ENCODE results near the gene TGIF1.
"Not testable (repeated sequence)": the region's sequence is repeated elsewhere in the genome, so short reads cannot be mapped to it uniquely, and the experiment has no call there.

TGIF1 gene

GRCh38 chr18:3455907-3456685, 6.1 kb downstream of the TGIF1 start:
- peak; percentile 52 for DNase-seq (ENCODE audit: low read depth)

DNA sequence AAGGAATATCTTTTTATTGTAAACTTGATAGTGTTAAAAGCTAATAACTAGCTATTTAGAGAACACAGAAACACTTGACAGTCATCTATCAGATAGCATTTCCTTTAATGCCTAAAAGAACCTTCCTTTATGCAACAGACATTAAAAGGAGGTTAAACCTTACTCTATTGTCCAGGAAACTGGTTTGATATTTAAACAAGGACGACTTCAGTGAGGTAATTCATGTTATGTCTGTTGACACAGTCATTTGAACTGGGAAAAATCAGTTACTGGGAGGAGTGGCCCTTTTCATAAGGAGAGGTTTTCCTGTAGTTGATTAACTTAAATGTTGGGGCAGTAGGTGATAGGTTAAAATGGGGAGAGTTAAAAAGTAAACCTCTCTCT, 6.7 kb downstream of the TGIF1 start:
- DNase-seq (ENCODE audit: low read depth) = no peak

- DNase-seq (ENCODE audit: low read depth) = no peak
Observed at GRCh38 chr18:3457261-3457724, 7.3 kb downstream of the TGIF1 start.

DNA sequence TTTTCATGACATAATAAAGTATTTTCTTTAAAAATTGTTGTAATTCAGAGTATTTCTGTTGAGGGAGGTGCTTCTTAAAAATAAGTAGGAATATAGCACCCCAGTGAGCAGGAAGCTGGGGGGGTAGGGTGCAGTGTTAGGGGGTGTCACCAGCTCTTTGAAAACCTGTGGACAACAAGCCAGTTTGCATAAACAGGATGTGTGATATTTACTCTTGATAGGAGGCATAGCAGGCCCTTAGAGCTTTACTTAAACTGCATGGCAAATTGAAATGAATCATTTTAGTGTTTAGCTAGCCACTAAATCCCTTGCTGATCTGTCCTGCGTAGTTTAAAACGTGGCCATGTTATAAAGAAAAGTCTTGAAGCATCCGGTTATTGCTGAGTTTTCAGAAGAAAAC, 8.4 kb downstream of the TGIF1 start:
- DNase-seq (ENCODE audit: low read depth) = peak; percentile 42

DNA sequence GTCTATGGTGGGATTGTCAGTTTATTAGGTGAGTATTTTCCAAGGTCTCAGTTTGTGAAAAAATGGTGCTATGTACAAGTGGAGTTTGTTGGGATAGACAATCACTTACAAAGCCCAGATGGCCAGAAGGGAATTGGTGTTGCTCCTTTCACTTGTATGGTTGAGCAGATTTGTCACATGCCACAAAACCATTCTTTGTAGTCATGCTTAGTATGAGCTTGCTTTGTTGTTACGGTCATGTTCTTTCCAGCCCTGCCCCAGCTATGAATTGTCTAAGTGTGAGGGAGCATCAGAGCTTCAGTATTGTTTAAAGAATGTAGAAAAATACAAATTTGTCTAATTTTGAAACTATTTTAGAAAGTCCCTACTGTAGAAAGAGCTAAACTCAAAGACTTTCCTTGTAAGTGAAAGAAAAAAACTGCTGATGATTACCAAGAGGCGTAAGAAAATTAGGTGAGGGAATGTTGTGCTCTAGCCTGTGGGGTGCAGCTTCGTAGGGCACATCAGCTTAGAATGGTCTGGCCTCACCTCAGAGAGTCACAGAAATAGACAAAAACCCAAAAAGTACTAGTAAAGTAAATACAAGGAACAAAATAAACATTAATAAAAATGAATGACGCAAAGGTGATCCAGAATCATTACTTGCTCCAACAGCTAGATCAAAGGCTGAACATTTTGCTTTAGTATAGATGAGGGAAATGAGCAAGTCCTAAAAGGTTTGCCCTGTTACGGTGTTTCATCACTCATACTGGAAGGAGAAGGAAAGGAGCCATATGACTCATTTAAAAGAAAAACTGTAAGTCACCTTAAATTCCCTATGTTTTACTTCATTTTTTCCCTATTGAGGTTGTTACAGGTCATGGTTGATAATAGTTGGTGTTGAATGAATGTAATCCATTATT, 9.2 kb downstream of the TGIF1 start:
- peak; percentile 81 for DNase-seq (ENCODE audit: low read depth)

DNA sequence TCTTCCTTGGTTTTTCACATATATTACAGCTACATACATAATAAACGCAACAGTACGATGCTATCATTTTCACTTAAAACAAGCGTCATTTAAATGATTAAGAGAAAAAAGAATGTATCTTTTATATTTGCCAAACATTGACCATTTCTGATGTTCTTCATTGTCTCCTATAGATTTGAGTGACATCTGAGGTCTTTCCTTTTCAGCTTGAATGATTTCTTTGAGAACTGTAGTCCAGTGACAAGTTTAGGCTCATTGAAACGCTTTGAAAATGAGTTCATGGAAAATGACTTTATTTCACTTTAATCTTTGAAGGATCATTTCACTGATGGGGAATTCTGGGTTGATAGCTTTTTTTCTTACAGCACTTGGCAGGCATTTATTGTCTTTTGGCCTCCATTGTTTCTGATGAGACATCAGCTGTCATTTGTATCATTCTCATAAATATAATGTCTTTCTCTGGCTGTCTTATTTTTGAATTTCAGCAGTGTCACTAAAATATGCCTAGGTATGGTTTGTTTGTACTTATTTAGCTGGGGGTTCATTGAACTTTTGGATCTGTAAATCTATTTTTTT, 10.9 kb downstream of the TGIF1 start:
- no peak for DNase-seq (ENCODE audit: low read depth)

GRCh38 chr18:3461704-3462103, 11.7 kb downstream of the TGIF1 start:
- DNase-seq (ENCODE audit: low read depth) = no peak

GRCh38 chr18:3463051-3463450, 13.1 kb downstream of the TGIF1 start:
- DNase-seq (ENCODE audit: low read depth) = peak; percentile 50

- peak; percentile 91 for DNase-seq (ENCODE audit: low read depth)
Observed at GRCh38 chr18:3466045-3466444, 16.1 kb downstream of the TGIF1 start.

- DNase-seq (ENCODE audit: low read depth) = no peak
Observed at GRCh38 chr18:3466872-3467271, 16.9 kb downstream of the TGIF1 start.

- DNase-seq (ENCODE audit: low read depth) = no peak
Observed at GRCh38 chr18:3468066-3468705, 18.2 kb downstream of the TGIF1 start.

GRCh38 chr18:3468833-3469232, 18.9 kb downstream of the TGIF1 start:
- DNase-seq (ENCODE audit: low read depth) = no peak

- no peak for DNase-seq (ENCODE audit: low read depth)
Observed at GRCh38 chr18:3471141-3471648, 21.2 kb downstream of the TGIF1 start.

- not testable (repeated sequence) for DNase-seq (ENCODE audit: low read depth)
Observed at GRCh38 chr18:3472121-3472520, 22.1 kb downstream of the TGIF1 start.

- DNase-seq (ENCODE audit: low read depth) = no peak
Observed at GRCh38 chr18:3472681-3473544, 22.9 kb downstream of the TGIF1 start.

DNA sequence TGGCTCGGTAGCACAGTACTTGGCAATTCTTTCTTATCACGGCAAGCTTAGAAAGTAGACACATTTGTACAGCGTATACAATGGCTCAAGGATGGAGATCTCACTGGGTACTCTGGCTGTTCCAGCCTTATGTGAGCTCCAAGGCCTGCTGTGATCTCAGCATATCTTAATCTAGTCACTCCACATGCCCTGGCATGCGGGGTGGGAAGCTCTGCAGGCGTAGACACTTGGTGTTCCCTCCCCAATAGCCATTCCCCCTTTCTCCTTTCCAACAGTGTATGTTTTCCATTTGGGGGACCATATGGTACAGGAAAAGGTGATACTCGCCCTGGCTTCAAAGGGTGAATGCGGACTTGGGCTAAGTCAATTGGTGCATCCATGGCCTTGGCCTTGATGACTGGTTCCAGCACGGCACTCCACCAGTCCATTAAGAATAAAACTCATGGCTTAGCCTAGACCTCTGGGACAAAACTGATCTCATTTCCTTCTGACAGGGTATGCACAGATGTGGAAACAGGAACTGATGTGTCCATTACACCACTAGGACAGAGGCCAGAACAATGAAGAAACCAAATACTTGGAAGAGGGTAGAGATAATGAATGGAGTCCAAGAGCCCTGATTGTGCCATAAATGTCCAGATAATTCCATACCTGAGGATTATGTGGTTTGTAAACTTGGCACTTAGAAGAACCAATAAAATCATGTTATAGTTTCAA, 28.4 kb downstream of the TGIF1 start:
- DNase-seq (ENCODE audit: low read depth) = peak; percentile 57

DNA sequence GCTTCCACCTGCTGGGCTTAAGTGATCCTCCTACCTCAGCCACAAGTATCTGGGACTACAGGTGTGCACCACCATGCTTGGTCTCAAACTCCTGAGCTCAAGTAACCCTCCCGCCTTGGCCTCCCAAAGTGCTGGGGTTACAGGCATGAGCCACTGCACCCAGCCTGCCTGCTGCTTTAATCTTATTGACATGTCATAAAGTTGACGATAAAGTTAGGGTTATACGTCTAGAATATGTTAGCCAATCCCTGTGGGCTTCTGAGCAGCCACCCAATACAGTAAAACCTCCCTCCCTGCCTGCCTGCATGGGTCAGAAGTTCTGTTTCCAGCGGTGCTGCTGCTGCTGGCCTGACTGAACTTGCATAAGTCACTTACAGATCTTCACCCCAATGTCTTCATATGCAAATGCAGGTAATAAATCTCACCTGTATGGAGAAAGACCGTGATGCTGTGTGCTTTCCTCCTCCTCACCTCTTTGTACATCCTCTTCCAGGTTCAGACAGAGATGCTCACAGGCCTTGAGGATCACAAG, 30.1 kb downstream of the TGIF1 start:
- DNase-seq (ENCODE audit: low read depth) = no peak

- DNase-seq (ENCODE audit: low read depth) = no peak
Observed at GRCh38 chr18:3480827-3481573, 31.0 kb downstream of the TGIF1 start.

- DNase-seq (ENCODE audit: low read depth) = peak; percentile 34
Observed at GRCh38 chr18:3481696-3482210, 31.8 kb downstream of the TGIF1 start.

Measured in iris pigment epithelial cell (primary cell).